ENCODE results near the gene MFN2.
"Not testable (repeated sequence)": the region's sequence is repeated elsewhere in the genome, so short reads cannot be mapped to it uniquely, and the experiment has no call there.

The MFN2 gene

DNA sequence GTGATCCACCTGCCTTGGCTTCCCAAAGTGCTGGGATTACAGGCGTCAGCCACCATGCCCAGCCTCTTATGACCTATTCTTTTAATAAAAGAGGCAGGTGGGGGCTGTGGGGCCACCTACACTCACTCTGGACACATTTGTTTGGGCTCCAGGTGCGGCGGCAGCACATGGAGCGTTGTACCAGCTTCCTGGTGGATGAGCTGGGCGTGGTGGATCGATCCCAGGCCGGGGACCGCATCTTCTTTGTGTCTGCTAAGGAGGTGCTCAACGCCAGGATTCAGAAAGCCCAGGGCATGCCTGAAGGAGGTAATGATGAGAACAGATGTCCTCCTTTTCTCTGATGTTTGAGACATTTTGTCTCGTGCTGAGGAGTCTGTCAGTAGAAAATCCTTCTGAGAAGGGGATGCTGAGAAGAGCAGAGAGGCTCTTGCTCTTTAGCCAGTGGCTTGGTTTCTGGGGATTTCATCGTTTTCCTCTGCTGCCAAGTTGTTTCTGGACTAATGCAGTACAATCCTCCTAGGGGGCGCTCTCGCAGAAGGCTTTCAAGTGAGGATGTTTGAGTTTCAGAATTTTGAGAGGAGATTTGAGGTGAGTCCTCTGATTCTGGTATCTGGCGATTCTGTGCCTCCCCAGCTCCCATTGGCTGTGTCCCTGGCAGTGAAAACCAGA, 21.1 kb downstream of the MFN2 start:
- peak; percentile 23 for DNase-seq

DNA sequence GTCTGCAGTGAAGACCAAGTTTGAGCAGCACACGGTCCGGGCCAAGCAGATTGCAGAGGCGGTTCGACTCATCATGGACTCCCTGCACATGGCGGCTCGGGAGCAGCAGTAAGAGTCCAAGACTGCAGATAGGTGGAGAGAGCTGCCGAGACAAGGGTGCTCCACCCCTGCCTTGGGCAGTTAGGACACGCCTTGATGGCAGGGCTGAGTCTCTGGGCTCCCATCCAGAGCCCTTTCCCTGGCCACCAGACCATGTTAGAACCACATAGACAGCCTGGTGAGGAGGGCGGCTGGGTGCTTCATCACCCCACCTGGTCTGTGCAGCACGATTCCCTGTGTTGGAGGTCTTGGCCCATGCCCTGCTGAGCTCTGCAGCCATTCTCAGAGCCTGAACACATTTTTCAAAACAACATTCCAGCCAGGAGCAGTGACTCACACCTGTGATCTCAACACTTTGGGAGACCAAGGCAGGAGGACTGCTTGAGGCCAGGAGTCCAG, 21.8 kb downstream of the MFN2 start:
- DNase-seq = no peak

DNA sequence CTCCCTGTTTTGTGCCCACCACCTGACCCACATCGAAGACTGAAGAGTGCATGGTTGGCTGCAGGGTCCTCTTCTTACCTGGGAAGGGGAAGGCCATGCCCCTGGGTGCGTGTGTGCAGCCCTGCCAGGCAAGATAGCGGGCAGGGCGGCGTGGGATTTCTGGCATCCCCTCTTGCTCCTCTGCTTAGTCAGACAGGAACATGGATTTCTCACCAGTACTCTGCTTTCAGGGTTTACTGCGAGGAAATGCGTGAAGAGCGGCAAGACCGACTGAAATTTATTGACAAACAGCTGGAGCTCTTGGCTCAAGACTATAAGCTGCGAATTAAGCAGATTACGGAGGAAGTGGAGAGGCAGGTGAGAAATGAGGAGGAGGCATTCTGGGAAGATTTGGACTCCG, 23.5 kb downstream of the MFN2 start:
- no peak for DNase-seq

DNA sequence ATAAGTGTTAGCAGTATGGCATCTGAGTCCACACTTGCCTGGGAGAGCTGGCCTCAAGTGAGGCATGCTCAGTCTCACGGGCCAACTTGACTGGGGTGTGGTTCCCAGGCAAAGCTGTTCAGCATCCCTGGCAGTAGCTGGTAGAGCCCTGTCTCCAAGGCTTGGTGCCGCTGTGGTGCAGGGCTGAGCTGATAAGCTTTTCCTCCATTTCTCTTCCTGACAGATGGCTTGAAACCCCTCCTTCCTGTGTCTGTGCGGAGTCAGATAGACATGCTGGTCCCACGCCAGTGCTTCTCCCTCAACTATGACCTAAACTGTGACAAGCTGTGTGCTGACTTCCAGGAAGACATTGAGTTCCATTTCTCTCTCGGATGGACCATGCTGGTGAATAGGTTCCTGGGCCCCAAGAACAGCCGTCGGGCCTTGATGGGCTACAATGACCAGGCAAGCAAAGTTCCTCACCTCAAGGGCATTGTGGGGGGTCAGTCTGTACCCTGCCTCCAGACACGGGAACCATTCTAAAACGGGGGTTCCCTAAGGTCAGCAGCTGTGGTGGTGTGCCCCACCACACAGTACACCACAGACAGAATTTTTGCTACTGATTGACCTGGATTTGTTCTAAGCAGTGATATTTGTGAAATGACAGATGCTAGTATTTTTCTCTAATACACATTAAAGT, 25.4 kb downstream of the MFN2 start:
- no peak for DNase-seq

DNA sequence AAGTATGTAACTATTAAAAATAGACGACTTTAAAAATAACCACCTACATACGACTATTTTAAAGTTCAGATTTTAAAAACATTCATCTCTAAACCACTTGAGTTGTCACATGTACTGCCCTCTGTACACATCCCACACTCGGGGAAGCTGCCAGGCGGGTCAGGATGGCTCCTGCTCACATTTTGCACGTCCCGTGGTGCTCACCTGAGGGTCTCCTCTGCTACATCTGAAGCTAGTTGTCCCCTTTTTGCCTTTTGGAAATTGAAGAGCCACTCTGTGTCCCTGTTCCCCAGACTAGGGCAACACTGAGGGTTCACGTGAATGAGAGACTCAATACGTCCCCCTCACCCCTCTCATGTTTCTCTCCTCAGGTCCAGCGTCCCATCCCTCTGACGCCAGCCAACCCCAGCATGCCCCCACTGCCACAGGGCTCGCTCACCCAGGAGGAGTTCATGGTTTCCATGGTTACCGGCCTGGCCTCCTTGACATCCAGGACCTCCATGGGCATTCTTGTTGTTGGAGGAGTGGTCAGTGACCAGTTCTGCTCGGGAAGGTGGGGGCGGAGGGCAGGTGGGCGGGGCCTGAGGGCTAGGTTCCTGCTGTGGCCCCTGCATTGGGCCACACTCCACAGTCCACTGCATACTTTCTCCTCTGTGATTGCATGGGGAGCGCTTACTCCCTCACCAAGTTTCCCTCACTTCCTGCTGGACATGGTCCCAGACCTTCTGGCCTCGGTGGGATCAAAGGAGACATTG, 26.1 kb downstream of the MFN2 start:
- no peak for DNase-seq

DNA sequence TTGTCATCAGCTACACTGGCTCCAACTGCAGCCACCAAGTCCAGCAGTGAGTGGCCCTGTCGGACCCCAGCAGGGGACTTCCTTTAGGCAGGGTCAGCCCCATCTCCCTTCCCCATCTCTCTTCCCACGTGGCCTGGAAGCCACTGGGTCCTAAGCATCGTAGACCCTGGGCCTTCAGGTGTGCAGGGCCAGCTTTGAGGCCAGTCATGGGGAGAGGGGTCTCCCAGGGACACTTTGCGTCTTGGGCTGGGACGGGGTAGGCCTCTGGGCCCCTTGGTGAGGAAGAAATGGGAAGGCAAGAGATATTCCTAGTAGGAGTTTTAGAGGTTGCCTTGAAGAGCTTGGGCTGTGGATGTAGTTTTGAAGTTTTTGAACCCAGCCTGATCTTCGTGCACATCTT, 27.0 kb downstream of the MFN2 start:
- no peak for DNase-seq

DNA sequence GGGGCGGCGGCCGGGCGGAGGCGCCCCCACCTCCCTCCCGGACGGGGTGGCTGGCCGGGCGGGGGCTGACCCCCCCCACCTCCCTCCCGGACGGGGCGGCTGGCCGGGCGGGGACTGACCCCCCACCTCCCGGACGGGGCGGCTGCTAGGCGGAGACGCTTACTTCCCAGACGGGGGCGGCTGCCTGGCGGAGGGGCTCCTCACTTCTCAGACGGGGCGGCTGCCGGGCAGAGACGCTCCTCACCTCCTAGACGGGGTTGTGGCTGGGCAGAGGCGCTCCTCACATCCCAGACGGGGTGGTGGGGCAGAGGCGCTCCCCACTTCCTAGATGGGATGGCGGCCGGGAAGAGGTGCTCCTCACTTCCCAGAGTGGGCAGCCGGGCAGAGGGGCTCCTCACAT, 28.1 kb downstream of the MFN2 start:
- DNase-seq = not testable (repeated sequence)

DNA sequence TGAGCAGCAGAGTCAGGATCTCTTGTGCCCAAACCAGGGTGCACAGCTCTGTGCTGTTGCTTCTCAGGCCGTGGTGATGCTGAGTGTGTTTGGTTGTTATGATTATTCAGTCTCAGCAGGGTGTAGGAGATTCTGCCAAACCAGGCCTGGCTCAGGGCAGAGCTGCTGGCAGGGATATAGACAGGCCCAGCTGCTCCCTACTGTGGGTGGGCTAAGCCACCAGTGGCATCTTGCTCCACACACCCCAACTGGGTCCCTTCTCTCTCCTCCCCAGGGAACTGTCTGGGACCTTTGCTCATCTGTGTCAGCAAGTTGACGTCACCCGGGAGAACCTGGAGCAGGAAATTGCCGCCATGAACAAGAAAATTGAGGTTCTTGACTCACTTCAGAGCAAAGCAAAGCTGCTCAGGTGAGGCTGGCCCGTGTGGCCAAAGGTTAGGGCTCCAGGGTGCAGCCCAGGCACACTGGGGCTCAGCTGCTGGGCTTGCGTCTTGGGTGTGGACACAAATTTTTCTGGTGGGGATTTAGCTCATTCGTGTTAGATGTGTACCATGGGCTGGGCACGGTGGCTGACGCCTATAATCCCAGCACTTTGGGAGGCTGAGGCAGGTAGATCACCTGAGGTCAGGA, 29.2 kb downstream of the MFN2 start:
- DNase-seq = no peak

DNA sequence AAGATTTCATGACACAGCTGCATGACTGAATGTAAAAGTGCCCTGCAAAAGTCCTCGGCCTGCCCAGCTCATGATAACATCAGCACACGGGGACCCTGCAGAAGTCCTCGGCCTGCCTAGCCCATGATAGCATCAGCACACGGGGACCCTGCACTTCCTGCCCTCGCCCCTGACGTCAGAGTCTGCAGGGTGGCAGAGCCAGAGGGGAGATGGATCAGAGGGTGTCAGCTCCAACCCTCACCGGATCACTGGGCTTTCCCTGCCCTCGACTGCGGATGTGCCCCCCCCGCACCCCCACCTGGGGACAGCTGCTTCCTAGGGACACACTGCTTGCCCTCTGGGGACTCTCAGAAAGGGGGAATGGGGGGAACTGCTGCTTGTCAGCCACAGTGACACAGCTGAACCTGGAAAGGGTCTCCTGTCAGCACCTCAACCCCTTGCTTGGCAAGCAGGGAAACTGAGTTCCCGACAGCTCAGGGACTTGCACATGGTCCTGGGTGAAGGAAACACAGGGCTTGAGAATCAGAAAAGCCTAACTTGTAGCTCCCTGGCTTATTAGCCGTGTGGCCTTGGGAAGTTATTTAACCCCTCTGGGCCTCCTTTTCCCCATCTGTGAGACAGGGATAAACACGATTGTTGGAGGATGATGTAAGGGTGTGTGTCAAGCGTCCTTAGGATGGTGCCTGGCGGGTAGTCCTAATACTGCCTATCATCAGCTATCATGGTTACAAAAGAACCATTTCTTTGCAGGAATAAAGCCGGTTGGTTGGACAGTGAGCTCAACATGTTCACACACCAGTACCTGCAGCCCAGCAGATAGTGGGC, 30.7 kb downstream of the MFN2 start:
- DNase-seq = no peak

DNA sequence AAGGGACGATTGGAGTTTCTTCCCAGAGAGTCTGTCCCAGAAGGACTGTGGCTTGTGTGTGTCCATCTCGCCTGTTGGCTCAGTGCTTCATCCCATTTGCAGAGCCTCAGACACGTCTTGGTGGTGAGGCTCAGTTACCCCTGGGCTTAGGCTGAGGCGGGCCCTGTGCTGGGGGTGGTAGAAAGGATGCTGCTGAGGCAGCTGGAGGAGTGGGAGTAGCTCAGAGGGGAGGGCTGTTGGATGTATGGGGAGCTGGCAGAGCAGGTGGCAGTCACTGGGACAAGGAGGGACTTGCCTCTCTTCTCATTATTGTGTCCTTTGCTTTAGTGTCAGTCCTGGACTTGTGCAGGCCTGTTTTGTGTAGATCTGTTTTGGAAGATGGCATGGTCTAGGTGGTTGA, 31.8 kb downstream of the MFN2 start:
- DNase-seq = no peak

DNA sequence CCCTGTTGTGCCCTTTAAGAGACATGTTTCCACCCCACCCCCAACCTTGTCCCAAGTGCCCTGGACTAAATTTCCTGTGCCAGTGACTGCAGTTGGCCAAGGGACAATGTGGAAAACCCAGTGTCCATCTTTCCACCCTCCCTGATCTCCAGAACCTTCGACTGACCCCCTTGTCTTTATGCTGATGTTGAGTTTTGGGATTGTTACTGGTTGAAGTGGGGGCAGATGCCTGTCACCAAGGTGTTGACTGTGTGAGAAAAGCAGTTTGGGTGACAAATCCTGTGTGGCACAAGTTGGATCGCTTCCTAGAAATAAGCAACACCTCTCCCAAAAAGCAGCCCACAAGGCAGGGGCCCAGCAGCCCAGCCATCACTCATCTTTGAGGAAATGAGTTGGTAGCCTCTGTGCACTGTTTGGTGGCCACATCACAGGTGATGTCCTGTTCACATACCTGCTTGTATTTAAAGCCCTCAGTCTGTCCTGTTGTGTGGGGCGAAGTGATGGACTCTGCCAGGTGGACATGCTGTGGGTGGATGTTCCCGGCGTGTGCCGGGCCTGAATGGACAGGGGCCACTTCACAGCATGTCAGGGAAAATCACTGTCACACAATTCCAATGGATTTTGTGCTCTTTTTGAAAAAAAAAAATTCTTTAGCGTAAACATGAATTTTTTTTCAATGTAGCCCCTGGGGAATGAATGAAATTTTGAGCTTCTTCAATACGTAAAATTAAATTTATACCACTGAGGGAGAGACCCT, 32.5 kb downstream of the MFN2 start:
- no peak for DNase-seq

DNA sequence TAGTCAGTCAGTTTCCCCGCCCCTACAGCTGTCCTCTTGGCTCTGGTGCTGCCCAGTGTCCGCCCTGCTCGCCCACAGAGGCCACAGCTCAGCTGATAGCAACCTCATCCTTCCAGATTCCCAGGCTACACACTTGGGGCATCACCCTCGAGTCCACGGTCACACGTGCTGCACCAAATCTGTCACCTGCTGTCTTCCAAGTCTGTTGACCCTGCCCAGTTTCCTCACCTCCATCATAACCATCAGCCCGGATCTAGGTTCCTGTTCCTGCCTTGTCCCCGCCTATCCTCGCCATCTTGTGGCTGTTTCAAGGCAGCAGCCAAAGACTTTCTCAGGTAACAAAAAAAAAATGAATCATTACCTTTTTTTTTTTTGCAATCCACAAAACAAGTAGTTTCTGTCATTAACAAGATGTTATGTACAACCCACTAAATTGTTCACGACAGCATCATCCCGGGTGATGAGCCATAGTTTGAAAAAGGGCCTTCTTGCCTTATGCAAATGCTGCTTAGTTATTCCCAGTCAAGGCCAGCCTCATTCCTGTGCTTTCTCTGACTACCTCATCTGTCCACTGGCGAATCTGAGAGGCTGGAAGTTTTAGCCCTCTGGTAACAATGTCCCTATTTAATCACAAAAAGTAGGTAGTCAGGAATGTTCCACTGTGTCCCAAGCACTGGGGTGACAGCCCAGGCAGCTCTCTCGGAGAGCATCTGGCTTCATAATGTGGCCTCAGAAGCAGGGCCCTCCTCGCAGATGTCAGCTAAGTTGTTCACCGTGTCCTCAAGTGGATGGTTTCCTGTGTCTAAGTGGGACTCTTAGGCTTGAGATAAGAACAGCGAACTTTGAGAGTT, 34.1 kb downstream of the MFN2 start:
- DNase-seq = no peak

DNA sequence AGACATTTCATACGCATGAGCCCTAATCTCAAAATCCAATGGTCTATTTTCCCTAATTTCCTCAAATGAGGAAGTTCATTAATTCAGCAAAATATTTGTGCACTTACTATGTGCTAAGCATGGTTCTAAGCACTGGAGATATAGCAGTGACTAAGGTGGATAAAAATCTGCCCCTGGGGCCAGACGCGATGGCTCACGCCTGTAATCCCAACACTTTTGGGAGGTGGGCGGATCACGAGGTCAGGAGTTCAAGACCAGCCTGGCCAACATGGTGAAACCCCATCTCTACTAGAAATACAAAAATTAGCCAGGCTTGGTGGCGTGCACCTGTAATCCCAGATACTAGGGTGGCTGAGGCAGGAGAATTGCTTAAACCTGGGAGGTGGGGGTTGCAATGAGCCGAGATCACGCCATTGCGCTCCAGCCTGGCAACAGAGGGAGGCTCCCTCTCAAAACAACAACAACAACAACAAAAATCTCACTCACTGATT, 34.8 kb downstream of the MFN2 start:
- no peak for DNase-seq

DNA sequence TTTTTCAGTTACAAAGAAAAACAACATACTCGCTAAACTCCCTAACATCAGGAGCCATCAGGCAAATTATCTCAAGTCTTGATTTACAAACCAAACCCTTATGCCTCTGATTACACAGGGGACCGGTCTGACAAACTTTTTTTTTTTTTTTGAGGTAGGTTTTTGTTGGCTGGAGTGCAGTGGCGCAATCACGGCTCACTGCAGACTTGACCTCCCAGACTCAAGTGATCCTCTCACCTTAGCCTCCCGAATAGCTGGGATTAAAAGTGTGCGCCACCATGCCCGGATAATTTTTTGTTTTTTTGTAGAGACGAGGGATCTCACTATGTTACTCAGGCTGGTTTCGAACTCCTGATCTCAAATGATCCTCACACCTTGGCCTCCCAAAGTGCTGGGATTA, 35.3 kb downstream of the MFN2 start:
- DNase-seq = no peak

DNA sequence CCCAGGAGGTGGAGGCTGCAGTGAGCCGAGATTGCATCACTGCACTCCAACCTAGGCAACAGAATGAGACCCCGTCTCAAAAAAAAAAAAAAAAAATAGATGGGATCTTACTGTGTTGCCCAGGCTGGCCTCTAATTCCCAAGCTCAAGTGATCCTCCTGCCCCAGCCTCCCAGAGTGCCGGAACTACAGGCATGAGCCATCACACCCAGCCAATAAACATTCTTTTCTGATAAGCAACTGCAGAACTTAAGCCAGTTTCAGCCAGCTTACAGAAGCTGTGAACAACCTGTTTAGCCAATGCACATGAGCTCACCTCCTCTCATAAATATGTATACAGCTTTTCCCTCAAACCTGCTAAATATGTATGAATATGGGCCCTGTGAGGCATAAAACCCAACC, 35.9 kb downstream of the MFN2 start:
- DNase-seq = no peak

DNA sequence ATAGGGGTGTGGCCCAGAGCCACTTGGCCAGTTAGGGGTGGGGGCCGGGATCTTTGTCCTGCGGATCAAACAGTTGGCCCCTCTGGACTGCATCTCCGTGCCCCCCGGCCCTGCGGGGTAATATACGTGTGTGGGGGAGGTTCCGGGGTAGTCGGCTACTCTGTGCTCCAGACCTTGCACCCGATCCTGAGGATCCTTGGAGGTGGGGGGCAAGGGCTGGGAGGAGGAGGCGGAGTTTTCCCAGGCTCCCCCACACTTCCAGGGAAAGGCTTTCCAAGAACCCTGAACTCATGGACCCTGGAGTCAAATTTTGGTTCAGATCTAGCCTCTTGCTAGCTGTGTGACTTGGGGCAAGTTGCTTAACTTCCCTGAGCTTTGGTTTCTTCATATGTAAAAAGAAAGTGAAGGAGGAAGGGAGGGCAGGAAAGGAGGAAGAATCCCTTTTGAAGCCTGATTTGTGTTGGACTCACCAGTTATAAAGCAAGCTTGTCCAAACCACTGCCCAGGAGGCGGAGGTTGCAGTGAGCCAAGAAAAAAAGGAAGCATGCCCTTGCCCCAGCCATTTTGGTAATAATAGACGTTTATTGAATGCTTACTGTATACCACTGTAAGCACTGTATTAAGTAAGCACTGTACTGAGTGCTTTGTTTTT, 39.7 kb downstream of the MFN2 start:
- DNase-seq = no peak

DNA sequence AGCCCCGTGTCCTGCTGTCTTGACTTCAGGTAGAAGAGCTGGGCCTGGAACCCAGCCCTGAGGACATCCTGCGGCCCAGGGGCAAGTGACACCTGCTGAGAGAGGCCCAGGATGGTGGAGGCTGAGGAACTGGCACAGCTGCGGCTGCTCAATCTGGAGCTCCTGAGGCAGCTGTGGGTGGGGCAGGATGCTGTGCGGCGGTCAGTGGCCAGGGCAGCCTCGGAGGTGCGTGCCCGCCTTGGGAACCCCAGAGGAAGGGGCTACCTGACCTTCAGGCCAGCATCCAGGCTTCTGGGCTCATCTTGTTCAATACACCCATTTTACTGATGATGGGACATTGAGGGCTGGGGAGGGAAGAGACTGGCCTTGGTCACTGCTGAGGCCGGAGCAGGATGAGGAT, 41.4 kb downstream of the MFN2 start:
- DNase-seq = no peak

DNA sequence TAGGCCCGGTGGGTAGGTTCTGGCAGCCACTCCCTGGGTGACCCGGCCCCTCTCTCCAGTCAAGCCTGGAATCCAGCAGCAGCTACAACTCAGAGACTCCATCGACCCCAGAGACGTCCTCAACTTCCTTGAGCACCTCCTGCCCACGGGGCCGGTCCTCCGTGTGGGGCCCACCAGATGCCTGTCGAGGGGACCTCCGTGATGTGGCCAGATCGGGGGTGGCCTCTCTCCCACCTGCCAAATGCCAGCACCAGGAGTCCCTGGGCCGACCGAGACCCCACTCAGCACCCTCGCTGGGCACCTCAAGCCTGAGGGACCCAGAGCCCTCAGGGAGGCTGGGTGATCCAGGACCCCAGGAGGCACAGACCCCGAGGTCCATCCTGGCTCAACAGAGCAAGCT, 41.8 kb downstream of the MFN2 start:
- no peak for DNase-seq

DNA sequence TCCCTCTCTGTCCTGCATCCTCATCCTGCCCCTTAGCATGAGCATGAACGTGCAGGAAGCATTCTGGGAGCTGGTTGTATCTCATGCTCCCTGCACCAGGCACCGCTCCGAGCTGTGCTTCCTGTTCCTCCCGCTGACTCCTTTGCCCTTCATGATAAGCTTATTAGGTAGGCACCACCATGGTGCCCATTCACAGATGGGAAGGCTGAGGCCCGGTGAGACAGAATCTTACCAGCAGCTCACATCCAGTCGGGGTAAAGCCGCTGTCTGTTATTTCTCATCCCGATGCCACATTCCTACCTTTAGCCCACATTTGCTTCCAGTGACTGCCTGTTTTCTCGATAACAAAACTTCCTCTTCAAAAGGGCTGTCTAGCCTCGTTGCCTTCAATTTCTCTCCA, 46.3 kb downstream of the MFN2 start:
- DNase-seq = no peak

DNA sequence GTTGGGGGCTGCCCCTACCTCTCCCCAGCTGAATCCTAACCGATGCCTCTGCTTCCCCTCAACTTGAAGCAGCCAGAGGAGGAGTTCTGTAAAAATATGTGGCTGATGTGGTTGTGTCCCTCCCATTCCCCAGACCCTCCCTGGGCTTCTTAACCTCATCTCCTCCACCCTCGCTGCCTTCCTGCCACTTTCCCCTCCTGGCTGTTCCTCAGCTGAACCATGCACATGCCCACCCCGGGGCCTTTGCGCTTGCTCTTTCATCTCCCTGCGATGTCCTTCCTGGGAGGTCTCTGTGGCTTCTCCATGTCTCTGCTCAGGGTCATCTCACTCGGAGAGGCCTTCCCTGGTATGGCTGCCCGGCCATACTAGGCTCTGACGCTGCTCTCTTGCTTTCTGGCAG, 48.0 kb downstream of the MFN2 start:
- DNase-seq = no peak

Measured in retina (tissue), 1 donor.